GM04503 (cell line): ENCODE results near the gene ANK3.

ENCODE experiments used
- DNase-seq: peaks from one replicate; pipeline ENCODE4 v3.0.0-alpha.2; 2012; ENCODE audit warnings: low read depth

The ANK3 gene

DNA sequence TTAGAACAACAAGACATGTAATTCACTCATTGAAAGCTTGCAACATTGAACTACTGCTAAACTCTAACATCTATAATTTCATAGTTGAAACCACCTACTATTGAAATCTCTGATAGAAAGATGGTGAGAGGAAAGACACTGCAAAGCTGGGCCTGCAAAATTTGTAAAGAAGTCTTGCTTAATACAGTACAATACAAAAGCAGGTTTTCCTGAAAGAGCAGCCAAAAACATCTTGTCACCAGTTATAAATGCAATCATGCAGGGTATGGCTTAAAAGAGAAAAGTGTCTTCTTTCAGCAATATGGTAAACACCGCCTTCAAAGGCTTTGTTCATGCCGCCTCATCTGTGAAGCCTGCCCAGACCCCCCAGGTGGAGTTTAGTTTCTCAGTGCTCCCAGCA is 109.2 kb downstream of the ANK3 start:
- no peak for DNase-seq

- no peak for DNase-seq
Observed at GRCh38 chr10:60277656-60278055, 112.0 kb downstream of the ANK3 start.

GRCh38 chr10:60276232-60276631 is 113.4 kb downstream of the ANK3 start:
- DNase-seq = no peak

DNA sequence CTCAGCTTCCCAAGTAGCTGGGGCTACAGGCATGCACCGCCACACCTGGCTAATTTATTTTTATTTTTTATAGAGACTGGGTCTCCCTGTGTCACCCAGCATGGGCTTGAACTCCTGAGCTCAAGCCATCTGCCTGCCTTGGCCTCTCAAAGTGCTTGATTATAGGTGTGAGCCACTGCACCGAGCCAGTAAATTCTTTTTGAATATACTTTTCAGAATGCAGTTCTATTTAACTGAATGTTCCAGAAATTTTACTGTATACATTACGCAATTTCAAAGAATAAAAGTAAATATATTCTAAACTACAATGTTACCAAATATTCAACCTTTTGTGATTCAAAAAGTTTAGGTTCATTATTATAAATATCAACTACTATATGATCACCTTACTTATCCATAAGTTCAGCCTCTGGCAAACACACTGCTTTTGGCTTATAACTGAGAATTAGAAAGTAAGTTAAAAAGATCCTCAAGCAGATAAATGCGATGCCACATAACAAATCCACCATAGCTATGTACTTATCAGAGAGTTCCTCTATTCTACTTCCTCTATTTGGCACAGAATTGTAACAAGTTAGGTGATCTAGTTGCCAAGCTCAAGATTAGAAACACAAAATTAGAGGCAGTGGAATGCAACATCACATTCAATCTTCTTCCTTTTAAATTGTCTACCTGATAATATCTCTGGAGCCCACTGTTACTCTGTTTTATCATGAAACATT is 118.2 kb downstream of the ANK3 start:
- DNase-seq = no peak

DNA sequence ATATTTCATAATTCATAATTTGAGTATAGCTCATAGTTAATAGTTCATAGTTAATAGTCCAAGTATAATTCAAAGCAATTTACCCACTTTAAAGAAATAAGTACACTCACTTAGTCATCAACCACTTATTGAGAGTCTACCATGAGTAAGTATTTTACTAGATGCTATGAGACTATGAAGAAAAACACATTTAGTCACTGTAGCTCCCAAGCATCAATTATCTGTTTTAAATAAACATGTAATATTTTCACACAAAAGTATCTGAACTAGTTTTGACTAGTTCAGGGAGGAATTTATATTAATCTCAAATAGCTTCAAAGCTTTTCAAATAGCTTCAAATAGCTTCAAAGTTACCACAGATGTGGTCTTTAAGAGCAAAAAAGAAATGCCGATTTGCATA is 119.2 kb downstream of the ANK3 start:
- no peak for DNase-seq

DNA sequence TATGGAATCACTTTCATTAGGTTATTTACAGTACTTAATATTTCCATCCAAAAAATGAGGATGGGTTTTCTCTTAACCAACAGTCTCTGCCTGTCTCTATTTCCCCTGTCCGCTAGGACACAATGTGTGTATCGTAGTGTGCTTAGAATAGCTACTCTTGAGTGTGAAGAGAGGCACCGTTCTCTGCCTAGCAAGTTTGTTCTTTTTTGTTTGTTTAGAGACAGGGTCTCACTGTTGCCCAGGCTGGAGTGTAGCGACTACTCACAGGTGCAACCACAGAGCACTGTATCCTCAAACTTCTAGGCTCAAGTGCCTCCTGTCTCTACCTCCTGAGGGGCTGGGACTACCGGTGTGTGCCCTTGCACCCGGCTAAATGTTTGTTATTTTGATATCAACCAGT is 121.9 kb downstream of the ANK3 start:
- DNase-seq = no peak

DNA sequence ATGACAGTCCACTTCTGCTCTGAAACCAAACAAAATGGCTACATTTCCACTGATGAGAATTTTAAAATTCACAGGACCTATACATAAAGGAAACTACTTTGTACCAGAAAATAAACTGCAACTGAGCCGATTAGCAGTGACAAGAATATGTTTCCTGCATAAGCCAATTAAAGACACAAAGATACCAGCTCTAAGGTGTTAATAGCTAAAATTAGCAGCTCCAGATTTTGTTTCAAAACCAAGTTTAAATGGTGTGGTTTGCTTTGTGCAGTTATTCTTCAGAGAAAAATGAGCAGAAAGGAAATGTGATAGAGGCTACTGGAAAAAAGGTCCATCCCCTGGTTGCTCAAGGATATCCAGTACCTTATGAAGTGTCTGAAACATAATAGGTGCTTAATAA is 123.2 kb downstream of the ANK3 start:
- no peak for DNase-seq

GRCh38 chr10:60262647-60263126 is 127.0 kb downstream of the ANK3 start:
- DNase-seq = no peak

- no peak for DNase-seq
Observed at GRCh38 chr10:60260321-60260720, 129.4 kb downstream of the ANK3 start.

DNA sequence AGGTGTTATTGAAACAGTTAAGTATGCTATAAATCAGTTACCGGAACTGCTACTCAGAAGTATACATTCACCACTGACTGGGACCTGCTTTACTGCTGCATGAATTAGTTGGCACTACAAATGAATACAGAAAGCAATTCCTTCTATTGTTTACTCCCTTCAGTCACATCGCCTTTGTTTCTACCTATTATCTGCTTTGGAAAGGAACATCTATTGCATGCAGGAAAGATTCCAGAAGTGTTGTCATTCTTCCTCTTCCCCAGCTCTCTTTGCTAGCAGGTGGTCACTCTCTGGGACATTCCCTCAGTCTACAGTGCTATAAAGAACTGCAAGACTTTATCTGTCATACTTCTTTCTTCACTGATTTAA is 131.3 kb downstream of the ANK3 start:
- DNase-seq = no peak

DNA sequence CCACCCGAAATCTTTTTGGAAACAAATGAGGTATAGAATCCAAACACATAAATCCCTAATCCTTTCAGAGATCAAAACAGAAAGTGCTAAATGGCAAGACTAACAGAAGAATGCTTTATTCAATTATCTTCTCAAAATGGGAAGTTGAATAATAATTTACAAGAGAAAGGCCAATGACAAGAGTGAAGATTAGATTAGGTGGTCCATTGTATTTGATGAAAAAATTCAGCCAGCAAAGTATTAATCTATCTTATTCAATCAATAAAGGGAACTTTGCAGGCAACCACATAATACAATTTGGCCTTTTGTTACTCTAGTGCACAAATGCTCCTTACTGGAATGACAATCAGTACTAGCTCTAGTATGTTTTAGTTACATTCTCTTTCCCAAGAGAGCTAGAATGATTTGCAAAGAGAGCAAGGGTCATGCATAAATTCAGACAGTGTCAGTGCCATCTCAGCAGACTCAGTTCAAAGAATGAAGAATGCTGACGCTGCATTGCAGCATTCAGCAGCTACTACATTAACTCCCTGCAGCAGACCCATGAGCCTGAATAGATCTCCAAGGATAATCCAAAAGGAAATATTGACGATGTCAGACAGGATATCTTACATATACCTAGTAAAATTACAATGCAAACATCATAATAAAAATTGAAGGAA is 131.8 kb downstream of the ANK3 start:
- DNase-seq = no peak

- no peak for DNase-seq
Observed at GRCh38 chr10:60254776-60255175, 134.9 kb downstream of the ANK3 start.

- DNase-seq = no peak
Observed at GRCh38 chr10:60253484-60253883, 136.2 kb downstream of the ANK3 start.

GRCh38 chr10:60252688-60253087 is 137.0 kb downstream of the ANK3 start:
- no peak for DNase-seq

GRCh38 chr10:60246382-60246781 is 143.3 kb downstream of the ANK3 start:
- no peak for DNase-seq

- no peak for DNase-seq
Observed at GRCh38 chr10:60239228-60239627, 150.4 kb downstream of the ANK3 start.

DNA sequence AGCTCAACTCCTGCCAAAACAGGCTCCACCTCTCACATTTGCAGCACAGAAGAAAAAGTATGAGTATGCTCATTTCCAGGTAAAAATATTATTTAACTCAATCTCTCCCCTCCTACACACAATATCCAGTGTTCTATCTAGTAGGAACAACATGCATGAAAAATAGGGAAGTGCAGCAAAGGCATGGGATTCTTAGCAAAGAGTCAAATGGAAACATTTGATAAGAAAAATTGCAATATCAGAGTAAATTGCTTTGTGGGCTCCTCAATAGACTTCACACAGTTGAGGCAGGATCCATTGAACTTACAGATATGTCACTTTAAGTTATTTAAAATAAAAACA is 150.9 kb downstream of the ANK3 start:
- DNase-seq = no peak

- DNase-seq = peak; percentile 17
Observed at GRCh38 chr10:60237977-60238758, 151.5 kb downstream of the ANK3 start.

- DNase-seq = peak; percentile 27
Observed at GRCh38 chr10:60236869-60237524, 152.7 kb downstream of the ANK3 start.

- no peak for DNase-seq
Observed at GRCh38 chr10:60235001-60235400, 154.7 kb downstream of the ANK3 start.

- no peak for DNase-seq
Observed at GRCh38 chr10:60234551-60234950, 155.1 kb downstream of the ANK3 start.

DNA sequence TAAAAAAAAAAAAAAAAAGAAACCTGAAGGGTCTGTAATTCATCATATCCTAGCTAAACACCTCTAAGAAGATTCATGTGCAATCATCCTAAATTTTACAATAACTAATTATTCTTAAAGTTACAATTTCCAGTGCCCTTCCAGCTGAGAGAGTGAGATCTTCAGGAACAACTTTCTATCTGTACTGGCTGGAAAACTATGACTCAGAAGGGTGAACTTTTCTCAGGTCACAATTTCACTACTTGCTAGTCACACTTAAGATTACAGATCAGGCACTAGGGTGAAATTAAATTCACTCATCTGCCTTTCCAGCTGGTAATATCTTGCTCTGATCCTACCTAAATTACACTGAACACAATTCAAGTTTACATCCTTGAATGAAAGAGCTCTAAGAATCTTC is 158.8 kb downstream of the ANK3 start:
- no peak for DNase-seq
